DOHH2 (cell line): ENCODE results near the gene TSPAN14.

Source experiments
- H3F3A ChIP-seq: fragments of 200-600 bp; sonication (generic), shearing (Covaris generic); 2 replicates; pipeline ENCODE4 v1.6.0; 2016; ENCODE audit warnings: antibody characterized with exemption, mild to moderate bottlenecking; ENCODE audit not compliant: control insufficient read depth, insufficient read depth
- H3K27ac ChIP-seq: fragments of 200-600 bp; sonication (generic); 2 replicates; pipeline ENCODE4 v1.5.1; 2014; ENCODE audit warnings: low read depth, mild to moderate bottlenecking, low read length, moderate library complexity
- H3K27me3 ChIP-seq: fragments of 200-600 bp; sonication (generic); 2 replicates; pipeline ENCODE4 v1.6.1; 2014; ENCODE audit warnings: mild to moderate bottlenecking, low read length, mixed read lengths; ENCODE audit not compliant: control insufficient read depth
- H3K36me3 ChIP-seq: fragments of 200-600 bp; sonication (generic); 2 replicates; pipeline ENCODE4 v1.6.1; 2014; ENCODE audit warnings: mild to moderate bottlenecking, low read length, moderate library complexity, mixed read lengths; ENCODE audit not compliant: control insufficient read depth
- H3K4me1 ChIP-seq: fragments of 200-600 bp; sonication (generic); 2 replicates; pipeline ENCODE4 v1.6.1; 2014; ENCODE audit warnings: mild to moderate bottlenecking, low read length, mixed read lengths; ENCODE audit not compliant: control insufficient read depth
- H3K4me2 ChIP-seq: fragments of 200-600 bp; sonication (generic); 2 replicates; pipeline ENCODE4 v1.6.0; 2014; ENCODE audit warnings: mild to moderate bottlenecking, low read length, moderate library complexity
- H3K4me3 ChIP-seq: fragments of 200-600 bp; sonication (generic); 2 replicates; pipeline ENCODE4 v1.5.1; 2014; ENCODE audit warnings: mild to moderate bottlenecking, low read length, mixed read lengths
- H3K79me2 ChIP-seq: fragments of 200-600 bp; sonication (generic); 2 replicates; pipeline ENCODE4 v1.6.1; 2014; ENCODE audit warnings: mild to moderate bottlenecking, low read length, mixed read lengths; ENCODE audit not compliant: control insufficient read depth
- H3K9me2 ChIP-seq: fragments of 200-600 bp; sonication (generic); replicated peaks from 2 replicates; pipeline ENCODE4 v1.6.1; 2014; ENCODE audit warnings: mild to moderate bottlenecking, low read length, mixed read lengths; ENCODE audit not compliant: control insufficient read depth
- H3K9me3 ChIP-seq: fragments of 200-600 bp; sonication (generic); 2 replicates; pipeline ENCODE4 v1.6.1; 2014; ENCODE audit warnings: antibody characterized with exemption, low read length, mixed read lengths; ENCODE audit not compliant: control insufficient read depth, insufficient read depth
- H4K20me1 ChIP-seq: fragments of 200-600 bp; sonication (generic); 2 replicates; pipeline ENCODE4 v1.6.0; 2014; ENCODE audit warnings: low read depth, mild to moderate bottlenecking, antibody characterized with exemption, low read length, moderate library complexity; ENCODE audit not compliant: control insufficient read depth, insufficient read depth
- CTCF ChIP-seq: fragments of 200-600 bp; sonication (generic); IDR thresholded peaks from one replicate; pipeline ENCODE4 v1.5.1; 2014; ENCODE audit warnings: antibody characterized with exemption, mild to moderate bottlenecking, low read depth, low read length; ENCODE audit not compliant: poor library complexity, severe bottlenecking
- EZH2phosphoT487 ChIP-seq: fragments of 200-600 bp; sonication (generic); IDR thresholded peaks from 2 replicates; pipeline ENCODE4 v1.6.1; 2017; ENCODE audit warnings: borderline replicate concordance, mild to moderate bottlenecking, antibody characterized with exemption, low read length, moderate library complexity, mixed read lengths

TSPAN14 gene

GRCh38 chr10:80535671-80536360 is 81.7 kb downstream of the TSPAN14 start:
- Histone ChIP-seq H3K9me3 (no peaks in the 10 kb centered on the region), H3K9me2 (no peaks in the 10 kb centered on the region), H3F3A (no peaks in the 10 kb centered on the region), H3K27ac (no peak overlapping the region), H3K4me2 (peak overlapping the region; percentile 94), H3K27me3 (no peaks in the 10 kb centered on the region), H3K36me3 (no peaks in the 10 kb centered on the region), H3K79me2 (no peaks in the 10 kb centered on the region), H4K20me1 (no peaks in the 10 kb centered on the region), H3K4me1 (peaks cover 36% of the 10 kb centered on the region), H3K4me3 (peak overlapping the region; percentile 79)
- TF ChIP-seq CTCF (peak; percentile 90), EZH2phosphoT487 (no peak)

DNA sequence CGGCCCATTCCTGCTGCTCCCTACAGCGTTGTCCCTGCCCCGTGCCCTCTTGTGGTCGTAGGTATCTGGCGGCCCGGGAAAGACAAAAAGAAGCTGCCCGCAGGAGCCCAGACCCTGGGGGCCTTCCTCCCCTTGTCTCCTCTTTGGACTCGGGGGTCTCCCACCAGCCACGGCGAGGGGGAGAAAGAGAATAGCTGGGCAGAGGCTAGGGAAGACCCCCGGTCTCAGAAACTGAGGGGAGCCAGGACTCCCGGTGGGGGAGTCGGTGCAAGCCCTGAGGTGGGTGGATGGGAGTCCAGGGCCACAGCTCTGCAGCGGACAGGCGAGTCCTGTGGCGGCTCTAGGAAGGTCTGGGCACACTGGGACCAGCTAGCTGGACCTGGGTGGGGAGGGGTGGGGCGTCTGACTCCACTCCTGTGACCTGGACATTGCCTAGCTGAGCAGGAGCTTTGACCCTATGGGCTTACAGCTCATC is 82.3 kb downstream of the TSPAN14 start:
- Histone ChIP-seq H4K20me1 (no peaks in the 10 kb centered on the region), H3K9me3 (no peaks in the 10 kb centered on the region), H3K27me3 (no peaks in the 10 kb centered on the region), H3K9me2 (no peaks in the 10 kb centered on the region), H3K4me1 (peaks cover 42% of the 10 kb centered on the region), H3K4me3 (peak overlapping the region; percentile 79), H3F3A (no peaks in the 10 kb centered on the region), H3K4me2 (peak overlapping the region; percentile 94), H3K79me2 (no peaks in the 10 kb centered on the region), H3K27ac (no peak overlapping the region), H3K36me3 (no peaks in the 10 kb centered on the region)
- TF ChIP-seq EZH2phosphoT487, result no peak
- TF ChIP-seq CTCF, result no peak

- Histone ChIP-seq H3K27me3 (no peaks in the 10 kb centered on the region), H3K4me2 (peak overlapping the region; percentile 94; the same call in 1 of the 2 replicates), H3K4me1 (peaks cover 50% of the 10 kb centered on the region), H3K4me3 (peak overlapping the region; percentile 79), H3K79me2 (no peaks in the 10 kb centered on the region), H3F3A (no peaks in the 10 kb centered on the region), H3K9me2 (no peaks in the 10 kb centered on the region), H3K36me3 (no peaks in the 10 kb centered on the region), H4K20me1 (no peaks in the 10 kb centered on the region), H3K9me3 (no peaks in the 10 kb centered on the region), H3K27ac (no peak overlapping the region)
- TF ChIP-seq EZH2phosphoT487 (no peak), CTCF (no peak)
Measured at GRCh38 chr10:80537086-80537735, 83.1 kb downstream of the TSPAN14 start.
